IMR-90 (cell line): ENCODE measurements around the gene MID1.

Experiments
- CEBPB ChIP-seq: IDR thresholded peaks from 2 replicates; pipeline ENCODE4 v1.6.1; 2012; ENCODE audit warnings: low read depth, low read length, improper control_type of control experiment
- CHD1 ChIP-seq: IDR thresholded peaks from 2 replicates; pipeline ENCODE4 v1.6.1; 2012; ENCODE audit warnings: low read depth, low read length, improper control_type of control experiment
- CTCF ChIP-seq: conservative IDR thresholded peaks from 2 replicates; pipeline ENCODE4 v1.5.1; 2012; ENCODE audit warnings: mild to moderate bottlenecking, low read depth, low read length, improper control_type of control experiment
- ELK1 ChIP-seq: fragments of 150-350 bp; IDR thresholded peaks from 2 replicates; pipeline ENCODE4 v1.6.1; 2016; ENCODE audit warnings: low read depth, mild to moderate bottlenecking, low read length, moderate library complexity, borderline replicate concordance
- POLR2A ChIP-seq: IDR thresholded peaks from 2 replicates; pipeline ENCODE4 v1.6.1; 2012; ENCODE audit warnings: mild to moderate bottlenecking, low read depth, low read length
- RAD21 ChIP-seq: IDR thresholded peaks from 2 replicates; pipeline ENCODE4 v1.6.1; 2012; ENCODE audit warnings: low read length, improper control_type of control experiment
- SMC3 ChIP-seq: fragments of 150-350 bp; IDR thresholded peaks from 2 replicates; pipeline ENCODE4 v1.6.1; 2016; ENCODE audit warnings: low read depth, mild to moderate bottlenecking, antibody characterized with exemption, low read length, moderate library complexity
- USF2 ChIP-seq: fragments of 150-350 bp; IDR thresholded peaks from 2 replicates; pipeline ENCODE4 v1.6.1; 2017; ENCODE audit warnings: mild to moderate bottlenecking, antibody characterized with exemption, low read length, low read depth

- no peak for TF ChIP-seq POLR2A
- no peak for TF ChIP-seq SMC3
- TF ChIP-seq CTCF = no peak
- no peak for TF ChIP-seq RAD21
- TF ChIP-seq CHD1 = no peak
- TF ChIP-seq CEBPB = no peak
- no peak for TF ChIP-seq USF2
- no peak for TF ChIP-seq ELK1
Measured at GRCh38 chrX:10505726-10506125, 114.7 kb downstream of the MID1 start.
